Activated naive CD4-positive, alpha-beta T cell treated with anti-CD3 and anti-CD28 coated beads, Interleukin-2, amount 50 U/mL, for 16 hours (primary cell): Measurements from ENCODE around the gene ONECUT3.

ENCODE experiments used
- DNase-seq: peaks from one replicate; pipeline ENCODE4 v3.0.0-alpha.2; 2020

Gene ONECUT3

GRCh38 chr19:1799695-1800342 is 46.5 kb downstream of the ONECUT3 start:
- DNase-seq, result no peak

- DNase-seq, result no peak
Observed at GRCh38 chr19:1804858-1805257, 51.6 kb downstream of the ONECUT3 start.

GRCh38 chr19:1805401-1806183 is 52.3 kb downstream of the ONECUT3 start:
- no peak for DNase-seq

GRCh38 chr19:1806184-1807029 is 53.1 kb downstream of the ONECUT3 start:
- no peak for DNase-seq

- DNase-seq, result no peak
Observed at GRCh38 chr19:1807030-1807694, 53.9 kb downstream of the ONECUT3 start.

GRCh38 chr19:1807695-1808394 is 54.5 kb downstream of the ONECUT3 start:
- DNase-seq, result no peak

GRCh38 chr19:1808395-1808731 is 55.1 kb downstream of the ONECUT3 start:
- no peak for DNase-seq

- no peak for DNase-seq
Observed at GRCh38 chr19:1809678-1810077, 56.4 kb downstream of the ONECUT3 start.

GRCh38 chr19:1810439-1811160 is 57.3 kb downstream of the ONECUT3 start:
- DNase-seq, result no peak

GRCh38 chr19:1811472-1811894 is 58.2 kb downstream of the ONECUT3 start:
- peak; percentile 50 for DNase-seq

- no peak for DNase-seq
Observed at GRCh38 chr19:1811942-1812425, 58.7 kb downstream of the ONECUT3 start, which contains the start of gene ATP8B3. TSS of gene ATP8B3 (minus strand) at chr19:1812276. CDS start at chr19:1811736, 540 bp downstream.

- peak; percentile 80 for DNase-seq
Observed at GRCh38 chr19:1812426-1813191, 59.3 kb downstream of the ONECUT3 start.

- DNase-seq, result no peak
Observed at GRCh38 chr19:1813192-1814182, 60.2 kb downstream of the ONECUT3 start.

GRCh38 chr19:1814391-1814790 is 61.1 kb downstream of the ONECUT3 start:
- DNase-seq, result no peak

- no peak for DNase-seq
Observed at GRCh38 chr19:1814833-1815604, 61.7 kb downstream of the ONECUT3 start.

- DNase-seq, result no peak
Observed at GRCh38 chr19:1815605-1816529, 62.6 kb downstream of the ONECUT3 start.
